Measurements from ENCODE around the gene JADE2.
"Not testable (repeated sequence)": the region's sequence is repeated elsewhere in the genome, so short reads cannot be mapped to it uniquely, and the experiment has no call there.

JADE2 gene

DNA sequence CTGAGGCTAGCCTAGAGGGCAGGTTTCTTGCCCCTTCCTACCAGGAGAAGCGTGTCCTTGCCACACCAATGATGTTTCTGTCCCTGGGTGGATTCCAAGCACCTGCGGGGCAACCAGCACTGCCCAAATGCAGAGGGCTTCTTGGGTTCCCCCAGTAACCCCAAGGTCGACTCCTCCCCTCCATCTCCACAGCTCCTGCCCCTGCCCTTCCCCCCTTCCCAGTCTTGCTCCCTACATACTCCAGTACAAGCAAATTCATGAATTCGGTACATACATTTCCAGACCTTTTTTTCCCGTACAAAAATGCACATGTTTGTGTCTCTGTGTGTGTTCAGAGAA lies 12.8 kb upstream of the JADE2 start:
- peaks cover 4% of the 10 kb centered on the region; the same call in 1 of the 2 replicates for H3K27me3 ChIP-seq (ENCODE audit: control insufficient read depth, low read length)
- H3K36me3 ChIP-seq (ENCODE audit: control insufficient read depth, low read length) = no peaks in the 10 kb centered on the region
- H3K79me2 ChIP-seq (ENCODE audit: control insufficient read depth, low read length) = no peaks in the 10 kb centered on the region
- H3K27ac ChIP-seq (ENCODE audit: low read depth, low read length) = no peak overlapping the region
- no peaks in the 10 kb centered on the region for H3K4me1 ChIP-seq (ENCODE audit: control insufficient read depth, low read length)
- H3F3A ChIP-seq (ENCODE audit: control insufficient read depth, insufficient read depth) = no peaks in the 10 kb centered on the region
- H3K4me2 ChIP-seq (ENCODE audit: low read length) = no peak overlapping the region
- H3K9me3 ChIP-seq (ENCODE audit: control insufficient read depth, insufficient read depth, low read length) = no peaks in the 10 kb centered on the region
- H4K20me1 ChIP-seq (ENCODE audit: control insufficient read depth, insufficient read depth, low read depth, low read length) = no peaks in the 10 kb centered on the region
- TF ChIP-seq, protein P1, sequence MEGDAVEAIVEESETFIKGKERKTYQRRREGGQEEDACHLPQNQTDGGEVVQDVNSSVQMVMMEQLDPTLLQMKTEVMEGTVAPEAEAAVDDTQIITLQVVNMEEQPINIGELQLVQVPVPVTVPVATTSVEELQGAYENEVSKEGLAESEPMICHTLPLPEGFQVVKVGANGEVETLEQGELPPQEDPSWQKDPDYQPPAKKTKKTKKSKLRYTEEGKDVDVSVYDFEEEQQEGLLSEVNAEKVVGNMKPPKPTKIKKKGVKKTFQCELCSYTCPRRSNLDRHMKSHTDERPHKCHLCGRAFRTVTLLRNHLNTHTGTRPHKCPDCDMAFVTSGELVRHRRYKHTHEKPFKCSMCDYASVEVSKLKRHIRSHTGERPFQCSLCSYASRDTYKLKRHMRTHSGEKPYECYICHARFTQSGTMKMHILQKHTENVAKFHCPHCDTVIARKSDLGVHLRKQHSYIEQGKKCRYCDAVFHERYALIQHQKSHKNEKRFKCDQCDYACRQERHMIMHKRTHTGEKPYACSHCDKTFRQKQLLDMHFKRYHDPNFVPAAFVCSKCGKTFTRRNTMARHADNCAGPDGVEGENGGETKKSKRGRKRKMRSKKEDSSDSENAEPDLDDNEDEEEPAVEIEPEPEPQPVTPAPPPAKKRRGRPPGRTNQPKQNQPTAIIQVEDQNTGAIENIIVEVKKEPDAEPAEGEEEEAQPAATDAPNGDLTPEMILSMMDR (IDR thresholded peaks at IDR 0.05; ENCODE audit: low read depth, low read length, poor library complexity, severe bottlenecking) = no peak
- no peak for TF ChIP-seq EZH2phosphoT487 (IDR thresholded peaks at IDR 0.05; ENCODE audit: borderline replicate concordance, low read length)
- H3K4me3 ChIP-seq (ENCODE audit: low read length) = no peak overlapping the region
- no peaks in the 10 kb centered on the region for H3K9me2 ChIP-seq (replicated peaks; ENCODE audit: control insufficient read depth, low read length)

DNA sequence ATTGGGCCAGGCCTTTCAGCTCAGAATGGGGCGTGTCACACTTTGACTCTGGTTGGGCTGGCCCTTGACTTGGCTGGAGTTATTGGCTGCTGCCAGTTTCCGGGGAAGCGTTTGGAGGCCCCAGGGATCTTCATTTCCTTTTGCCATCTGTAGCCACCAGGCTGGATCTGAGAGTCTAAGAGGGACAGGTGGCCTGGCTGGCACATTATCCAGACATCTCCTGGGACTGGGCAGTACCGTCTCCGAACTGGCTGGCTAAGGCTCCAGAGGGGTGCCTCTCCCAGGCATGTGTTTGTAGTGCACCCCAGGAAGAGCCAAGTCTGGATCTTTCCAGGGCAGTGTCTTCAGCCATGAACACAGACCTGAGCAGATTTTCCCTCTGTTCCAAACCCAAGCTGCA lies 9.7 kb upstream of the JADE2 start:
- Histone ChIP-seq H3K9me3 (ENCODE audit: control insufficient read depth, insufficient read depth, low read length) (no peaks in the 10 kb centered on the region), H3K4me2 (ENCODE audit: low read length) (no peak overlapping the region), H3K4me3 (ENCODE audit: low read length) (no peak overlapping the region), H4K20me1 (ENCODE audit: control insufficient read depth, insufficient read depth, low read depth, low read length) (no peaks in the 10 kb centered on the region), H3F3A (ENCODE audit: control insufficient read depth, insufficient read depth) (no peaks in the 10 kb centered on the region), H3K36me3 (ENCODE audit: control insufficient read depth, low read length) (no peaks in the 10 kb centered on the region), H3K27ac (ENCODE audit: low read depth, low read length) (no peak overlapping the region), H3K27me3 (ENCODE audit: control insufficient read depth, low read length) (peaks cover 9% of the 10 kb centered on the region), H3K4me1 (ENCODE audit: control insufficient read depth, low read length) (no peaks in the 10 kb centered on the region), H3K79me2 (ENCODE audit: control insufficient read depth, low read length) (no peaks in the 10 kb centered on the region), H3K9me2 (replicated peaks; ENCODE audit: control insufficient read depth, low read length) (no peaks in the 10 kb centered on the region)
- TF ChIP-seq, protein P1 (IDR thresholded peaks at IDR 0.05; ENCODE audit: low read depth, low read length, poor library complexity, severe bottlenecking) = no peak
- no peak for TF ChIP-seq EZH2phosphoT487 (IDR thresholded peaks at IDR 0.05; ENCODE audit: borderline replicate concordance, low read length)

DNA sequence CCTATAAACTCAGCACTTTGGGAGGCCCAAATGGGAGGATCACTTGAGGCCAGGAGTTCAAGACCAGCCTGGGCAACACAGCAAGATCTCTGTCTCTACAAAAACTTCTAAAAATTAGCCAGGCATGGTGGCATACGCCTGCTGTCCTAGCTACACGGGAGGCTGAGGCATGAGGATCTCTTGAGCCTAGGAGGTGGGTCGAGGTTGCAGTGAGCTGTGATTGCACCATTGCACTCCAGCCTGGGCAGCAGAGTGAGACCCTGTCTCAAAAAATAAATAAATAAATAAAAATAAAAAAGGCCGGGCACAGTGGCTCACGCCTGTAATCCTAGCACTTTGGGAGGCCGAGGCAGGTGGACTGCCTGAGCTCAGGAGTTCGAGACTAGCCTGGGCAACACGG lies 8.5 kb upstream of the JADE2 start:
- not testable (repeated sequence) for H3K9me3 ChIP-seq (ENCODE audit: control insufficient read depth, insufficient read depth, low read length); H3K4me1 ChIP-seq (ENCODE audit: control insufficient read depth, low read length); H4K20me1 ChIP-seq (ENCODE audit: control insufficient read depth, insufficient read depth, low read depth, low read length); H3K79me2 ChIP-seq (ENCODE audit: control insufficient read depth, low read length); H3K27ac ChIP-seq (ENCODE audit: low read depth, low read length); H3K4me2 ChIP-seq (ENCODE audit: low read length); H3K9me2 ChIP-seq (replicated peaks; ENCODE audit: control insufficient read depth, low read length); H3F3A ChIP-seq (ENCODE audit: control insufficient read depth, insufficient read depth); H3K36me3 ChIP-seq (ENCODE audit: control insufficient read depth, low read length); H3K4me3 ChIP-seq (ENCODE audit: low read length)
- H3K27me3 ChIP-seq (ENCODE audit: control insufficient read depth, low read length) = peaks cover 12% of the 10 kb centered on the region

DNA sequence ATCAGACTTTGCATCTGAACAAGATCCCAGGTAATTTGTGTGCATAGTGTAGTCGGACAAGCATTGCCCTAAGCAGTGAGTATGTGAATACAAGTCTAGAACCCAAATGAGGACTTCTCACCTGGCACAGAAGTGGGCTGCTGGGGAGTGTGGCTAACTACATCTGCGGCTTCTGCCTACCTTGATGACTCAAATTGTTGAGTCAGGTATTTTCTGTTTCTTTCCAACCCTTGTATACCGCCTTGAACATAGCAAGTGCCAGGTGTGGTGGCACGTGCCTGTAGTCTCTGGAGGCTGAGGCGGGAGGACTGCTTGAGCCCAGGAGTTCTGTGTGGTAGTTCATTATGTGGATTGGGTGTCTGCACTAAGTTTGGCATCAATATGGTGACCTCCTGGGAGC lies 7.9 kb upstream of the JADE2 start:
- H3F3A ChIP-seq (ENCODE audit: control insufficient read depth, insufficient read depth) = peaks cover 4% of the 10 kb centered on the region
- no peaks in the 10 kb centered on the region for H3K79me2 ChIP-seq (ENCODE audit: control insufficient read depth, low read length)
- H4K20me1 ChIP-seq (ENCODE audit: control insufficient read depth, insufficient read depth, low read depth, low read length) = no peaks in the 10 kb centered on the region
- no peaks in the 10 kb centered on the region for H3K36me3 ChIP-seq (ENCODE audit: control insufficient read depth, low read length)
- H3K4me2 ChIP-seq (ENCODE audit: low read length) = no peak overlapping the region
- H3K9me3 ChIP-seq (ENCODE audit: control insufficient read depth, insufficient read depth, low read length) = no peaks in the 10 kb centered on the region
- H3K9me2 ChIP-seq (replicated peaks; ENCODE audit: control insufficient read depth, low read length) = no peaks in the 10 kb centered on the region
- no peak overlapping the region for H3K4me3 ChIP-seq (ENCODE audit: low read length)
- H3K27ac ChIP-seq (ENCODE audit: low read depth, low read length) = no peak overlapping the region
- peaks cover 4% of the 10 kb centered on the region for H3K4me1 ChIP-seq (ENCODE audit: control insufficient read depth, low read length)
- TF ChIP-seq EZH2phosphoT487 (IDR thresholded peaks at IDR 0.05; ENCODE audit: borderline replicate concordance, low read length) = no peak
- TF ChIP-seq, protein P1 (IDR thresholded peaks at IDR 0.05; ENCODE audit: low read depth, low read length, poor library complexity, severe bottlenecking) = no peak
- peaks cover 12% of the 10 kb centered on the region for H3K27me3 ChIP-seq (ENCODE audit: control insufficient read depth, low read length)

All from DOHH2 (cell line).